Heart left ventricle (tissue), 16 donors: Measurements from ENCODE around the gene FASTK. TPM values are rescaled to one million over a fixed set of nuclear protein-coding genes. Genes with fewer than 3 reads are reported as not detected.

Source experiments
- ATAC-seq, 4 donors: fragments of 200-7000 bp; cut with Tn5 transposase; one replicate each; pipeline ENCODE4 v1.9.1; 2020 to 2022; ENCODE audit warnings: moderate library complexity in 4 of 4, mild to moderate bottlenecking in 3 of 4, moderate number of reproducible peaks in 1 of 4
- DNase-seq, 5 donors: peaks; one replicate each; pipeline ENCODE4 v3.0.0-alpha.2; 2020
- H3K27ac ChIP-seq, 12 donors: fragments of 200-600 bp; sonication (generic) in 4 of 12; one replicate each; pipeline versions ENCODE4 v1.5.0 to v1.8.0; 2016 to 2022; ENCODE audit warnings: mild to moderate bottlenecking in 2 of 12
- H3K27me3 ChIP-seq, 9 donors: fragments of 200-600 bp; sonication (generic) in 2 of 9; one replicate each; pipeline versions ENCODE4 v1.5.1 to v1.8.0; 2016 to 2022; ENCODE audit warnings: mild to moderate bottlenecking in 3 of 9
- H3K36me3 ChIP-seq, 9 donors: fragments of 200-600 bp; sonication (generic) in 2 of 9; one replicate each; pipeline versions ENCODE4 v1.5.0 to v1.8.0; 2018 to 2022; ENCODE audit warnings: mild to moderate bottlenecking in 2 of 9
- H3K4me1 ChIP-seq, 12 donors: fragments of 200-600 bp; sonication (generic) in 4 of 12; one replicate each; pipeline versions ENCODE4 v1.5.0 to v1.8.0; 2016 to 2022; ENCODE audit warnings: mild to moderate bottlenecking in 3 of 12
- H3K4me3 ChIP-seq, 12 donors: fragments of 200-600 bp; sonication (generic) in 4 of 12; one replicate each; pipeline versions ENCODE4 v1.5.0 to v1.8.0; 2017 to 2022; ENCODE audit warnings: mild to moderate bottlenecking in 9 of 12, moderate library complexity in 4 of 12
- H3K9me3 ChIP-seq, 12 donors: fragments of 200-600 bp; sonication (generic) in 4 of 12; one replicate each; pipeline versions ENCODE4 v1.5.0 to v1.8.0; 2016 to 2022; ENCODE audit warnings: mild to moderate bottlenecking in 1 of 12
- CTCF ChIP-seq, 12 donors: fragments of 200-600 bp; sonication (generic) in 4 of 12; IDR thresholded peaks; one replicate each; pipeline versions ENCODE4 v1.5.0 to v1.8.0; 2018 to 2022; ENCODE audit warnings: antibody characterized with exemption in 12 of 12, mild to moderate bottlenecking in 5 of 12
- POLR2A ChIP-seq, 2 donors: fragments of 450-650 bp; IDR thresholded peaks; one replicate each; pipeline ENCODE4 v1.6.1; 2017; ENCODE audit warnings: antibody characterized with exemption in 2 of 2, mild to moderate bottlenecking in 2 of 2, moderate library complexity in 2 of 2
- WGBS, 4 donors: extraction: QIAGEN DNeasy Blood & Tissue Kit in 2 of 4; methylation state at CpG; one replicate each; pipeline versions ENCODE4 v1.1.5 to v1.1.7; 2013 to 2018; 5-methylcytosine and 5-hydroxymethylcytosine counted together
- intact Hi-C, 10 donors: fragments of 100-400 bp; cut with DNase I; formaldehyde crosslinking; loops; one replicate each; pipeline versions ENCODE4 v1.11.1 to v1.14.2; 2022
- polyA plus RNA-seq, 2 donors: library from polyadenylated mRNA; stranded (reverse); fragments of 200-250 nt; gene quantifications; one replicate each; pipeline ENCODE4 v1.2.3, GENCODE V29; 2013
- total RNA-seq, 9 donors: library from RNA; depleted of rRNA in 2 of 9; stranded (reverse); fragments of >200 nt in 2 of 9; fragmentation: NEBNext Ultra II Directional in 3 of 9; extraction: Animal tissue kit (Norgen Biotek cat#: 25700) in 3 of 9; gene quantifications; one replicate each; pipeline versions ENCODE4 v1.1.0 to v1.2.4, GENCODE V29; 2016 to 2023
- donor health status: ischemic (EF 13 %, LVEDD 7.1; RV severe dilation, severe dysfunction).
- donor health status: healthy with polysubstance abuse.
- donor health status: DM: no; HTN: yes; CAD: no.
- donor health status: DM: no; HTN: no; CAD: no.
- donor health status: ischemic (EF 25% LVEDD 6.9; RV normal size, moderate dysfunction).
- donor health status: ischemic (EF 25% LVEDD 5.7; RV mildly dilated, moderate dysfunction).
- donor health status: healthy.
- donor health status: DM: yes; HTN: yes; CAD: no.
- donor health status: ischemic (EF 35%, LVEDD 5.7; RV mildly dilated, moderate dysfunction).
- donor health status: nonischemic (EF 11% LVEDD 7.7; RV severe dilation, severe dysfunction).
- donor health status: DM: yes; HTN: yes; CAD: no.
- donor health status: PGD.
- donor health status: ischemic (EF 29% LVEDD 5.4; RV normal size, mild dysfunction).
- donor health status: nonischemic (EF 23%, LVEDD 6.1; RV moderate dilation, normal function).

Gene FASTK
- total and polyA plus RNA-seq, 11 donors = 59.9 to 168 (median 77.7) TPM

- DNase-seq (peak; percentile 98 to 100 (median 99)), ATAC-seq (peak; percentile 88 to 93 (median 91))
- H3K27ac ChIP-seq = peak overlapping the region; percentile 90 to 99 (median 98)
- H3K27me3 ChIP-seq = no peaks in the 10 kb centered on the region
- H3K4me1 ChIP-seq = peaks cover 9 to 53% (median 46%) of the 10 kb centered on the region in 12 donors
- TF ChIP-seq CTCF (IDR thresholded peaks at IDR 0.05) = peak in 1 of 12 donors; percentile 8
- TF ChIP-seq POLR2A (IDR thresholded peaks at IDR 0.05) = peak; percentile 68 to 97
- peaks cover 0 to 6% (median 0%) of the 10 kb centered on the region in 9 donors for H3K36me3 ChIP-seq
- H3K9me3 ChIP-seq = no peaks in the 10 kb centered on the region
- intact Hi-C loops = loop anchor here in 5 of 10 donors (1.0 to 10.0 kb wide), 9 partner anchors 23 to 1346 kb away; partner anchors contain the start of genes ABCB8 (in 3 of the 5), AGAP3 (in 2 of the 5), FASTK (in 2 of the 5) and ABCF2 (in 1 of the 5)
- WGBS, 4 donors = 1 to 5% (median 1%) methylated on average over 17 to 46 of the region's 46 CpGs
- H3K4me3 ChIP-seq = peak overlapping the region in 11 of 12 donors; percentile 68 to 100 (median 92)
These were observed 22.4 kb downstream of the FASTK start for GRCh38 chr7:151057989-151058780.

GRCh38 chr7:151057506-151057988 is 23.1 kb downstream of the FASTK start, which contains the start of gene CDK5:
Gene CDK5 (minus strand): TSS chr7:151057897. CDS start chr7:151057848, 49 bp downstream.
- peaks cover 0 to 6% (median 0%) of the 10 kb centered on the region in 9 donors for H3K36me3 ChIP-seq
- DNase-seq = peak in 1 of 5 donors; percentile 50
- H3K4me3 ChIP-seq = peak within 1 kb of the TSS; percentile 43 to 100 (median 90)
- TF ChIP-seq POLR2A (IDR thresholded peaks at IDR 0.05) = no peak
- TF ChIP-seq CTCF (IDR thresholded peaks at IDR 0.05) = no peak
- peak in 2 of 4 donors; percentile 0 for ATAC-seq
- H3K27me3 ChIP-seq = no peaks in the 10 kb centered on the region
- H3K27ac ChIP-seq = peak within 1 kb of the TSS; percentile 90 to 99 (median 98)
- intact Hi-C loops = loop anchor here in 1 of 10 donors (2.0 to 10.0 kb wide), 3 partner anchors 23 to 1345 kb away; partner anchors contain the start of gene ABCF2
- peaks cover 9 to 58% (median 43%) of the 10 kb centered on the region in 12 donors for H3K4me1 ChIP-seq
- H3K9me3 ChIP-seq = no peaks in the 10 kb centered on the region
- WGBS, 4 donors = 0 to 1% (median 1%) methylated on average over 28 to 30 of the region's 30 CpGs

- Histone ChIP-seq H3K4me1 (peaks cover 7 to 52% (median 36%) of the 10 kb centered on the region in 12 donors), H3K9me3 (no peaks in the 10 kb centered on the region), H3K27me3 (no peaks in the 10 kb centered on the region), H3K36me3 (peaks cover 0 to 3% (median 0%) of the 10 kb centered on the region in 9 donors), H3K27ac (peak overlapping the region in 6 of 12 donors; percentile 9 to 99 (median 98)), H3K4me3 (peak overlapping the region; percentile 43 to 100 (median 88))
- intact Hi-C loops = loop anchor here in 1 of 10 donors (2.0 to 10.0 kb wide), 3 partner anchors 22 to 1345 kb away; partner anchors contain the start of gene ABCF2
- ATAC-seq (no peak), DNase-seq (no peak)
- TF ChIP-seq CTCF (IDR thresholded peaks at IDR 0.05) (no peak), POLR2A (IDR thresholded peaks at IDR 0.05) (peak in 1 of 2 donors; percentile 13)
- WGBS, 4 donors = 40 to 44% (median 40%) methylated on average over 24 to 29 of the region's 29 CpGs
These were observed 23.7 kb downstream of the FASTK start for GRCh38 chr7:151056666-151057505.
